SU-DHL-6 (cell line): ENCODE results near the gene SDK1.

Experiments used
- CTCF ChIP-seq: fragments of 200-600 bp; sonication (generic); IDR thresholded peaks from one replicate; pipeline ENCODE4 v1.5.1; 2017; ENCODE audit warnings: antibody characterized with exemption, mild to moderate bottlenecking, low read length, moderate library complexity; ENCODE audit not compliant: insufficient read depth, poor library complexity, severe bottlenecking
- EZH2phosphoT487 ChIP-seq: fragments of 200-600 bp; sonication (generic), shearing (Covaris generic); conservative IDR thresholded peaks from 2 replicates; pipeline ENCODE4 v1.6.1; 2018; ENCODE audit warnings: mild to moderate bottlenecking, antibody characterized with exemption, low read length, moderate library complexity, mixed read lengths

GRCh38 chr7:4113976-4114375 is 812.9 kb downstream of the SDK1 start:
- no peak for TF ChIP-seq CTCF
- TF ChIP-seq EZH2phosphoT487, result no peak
